ENCODE data around the gene OR6B1. TPM values are rescaled to one million over a fixed set of nuclear protein-coding genes. Genes with fewer than 3 reads are reported as not detected.
A peak's percentile ranks its signal among the peaks of the same experiment; 100 is the strongest.
"Not testable (repeated sequence)": the region's sequence is repeated elsewhere in the genome, so short reads cannot be mapped to it uniquely, and the experiment has no call there.

Gene OR6B1
- total and polyA plus RNA-seq, 5 donors from 2014 or later = not detected

DNA sequence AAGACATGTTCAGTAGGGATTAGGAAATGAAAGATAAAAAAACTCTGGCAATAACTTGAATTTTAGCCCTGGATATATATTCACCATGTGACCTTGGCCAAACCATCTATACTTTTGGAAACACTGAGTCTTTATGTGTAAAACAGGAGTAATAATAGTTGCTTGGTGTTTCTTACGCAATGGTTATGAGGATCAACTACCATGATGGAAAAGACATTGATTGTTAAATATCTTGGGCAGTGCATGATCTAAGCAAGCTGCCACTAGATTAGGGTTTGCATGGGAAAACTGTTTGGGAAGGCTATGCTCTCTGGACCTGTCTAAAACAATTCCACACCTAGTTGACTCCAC is 6.5 kb downstream of the OR6B1 start:
- Histone ChIP-seq H3K9me3 (ENCODE audit: control insufficient read depth in 2 of 2, low read length in 2 of 2) (peaks cover 0 to 11% of the 10 kb centered on the region in 2 experiments), H3K27me3 (ENCODE audit: control insufficient read depth, insufficient read depth, low read length) (peaks cover 2% of the 10 kb centered on the region), H3K27ac (ENCODE audit: insufficient read depth, low read length, poor library complexity, severe bottlenecking) (no peak overlapping the region), H3K4me3 (ENCODE audit: low read depth, low read length) (no peak overlapping the region), H3K36me3 (ENCODE audit: control insufficient read depth, insufficient read depth, low read length) (no peaks in the 10 kb centered on the region), H3K4me1 (ENCODE audit: control insufficient read depth, insufficient read depth, low read length, poor library complexity, severe bottlenecking) (no peaks in the 10 kb centered on the region)
- H3K36me3 Mint-ChIP-seq = no peaks in the 10 kb centered on the region
- ATAC-seq (ENCODE audit: low read depth in 2 of 2) = no peak
- peaks cover 2 to 19% (median 4%) of the 10 kb centered on the region in 7 donors for H3K9me3 Mint-ChIP-seq
- H3K4me3 Mint-ChIP-seq = no peak overlapping the region
- H3K4me1 Mint-ChIP-seq = no peaks in the 10 kb centered on the region
- no peak overlapping the region for H3K27ac Mint-ChIP-seq
- H3K27me3 Mint-ChIP-seq = peaks cover 7% of the 10 kb centered on the region
- DNase-seq = no peak

DNA sequence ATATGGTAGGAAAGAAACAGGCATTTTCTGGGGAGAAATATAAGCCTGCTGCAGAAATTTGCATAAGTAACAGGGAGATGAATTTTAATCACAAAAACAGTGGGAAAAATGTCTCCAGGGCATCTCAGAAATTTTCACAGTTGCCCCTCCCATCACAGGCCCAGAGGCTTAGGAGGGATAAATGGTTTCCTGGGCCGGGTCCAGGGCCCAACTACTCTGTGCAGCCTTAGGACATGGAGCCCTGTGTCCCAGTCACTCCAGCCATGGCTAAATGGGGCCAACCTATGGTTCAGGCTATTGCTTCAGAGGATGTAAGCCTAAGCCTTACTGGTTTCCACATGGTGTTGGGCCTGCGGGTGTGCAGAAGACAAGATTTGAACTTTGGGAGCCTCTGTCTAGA is 9.2 kb downstream of the OR6B1 start:
- no peaks in the 10 kb centered on the region for H3K36me3 ChIP-seq (ENCODE audit: control insufficient read depth, insufficient read depth, low read length)
- H3K4me1 ChIP-seq (ENCODE audit: control insufficient read depth, insufficient read depth, low read length, poor library complexity, severe bottlenecking) = no peaks in the 10 kb centered on the region
- ATAC-seq (ENCODE audit: low read depth in 2 of 2) (no peak), DNase-seq (no peak)
- H3K9me3 ChIP-seq (ENCODE audit: control insufficient read depth in 2 of 2, low read length in 2 of 2) = peaks cover 0 to 11% of the 10 kb centered on the region in 2 experiments
- Mint-ChIP-seq H3K4me3 (no peak overlapping the region), H3K27me3 (peaks cover 7% of the 10 kb centered on the region), H3K27ac (peak overlapping the region in 1 of 3 donors; percentile 27), H3K36me3 (no peaks in the 10 kb centered on the region), H3K9me3 (peaks cover 3 to 19% (median 4%) of the 10 kb centered on the region in 7 donors), H3K4me1 (no peaks in the 10 kb centered on the region)
- H3K27me3 ChIP-seq (ENCODE audit: control insufficient read depth, insufficient read depth, low read length) = peaks cover 2% of the 10 kb centered on the region
- no peak overlapping the region for H3K4me3 ChIP-seq (ENCODE audit: low read depth, low read length)
- H3K27ac ChIP-seq (ENCODE audit: insufficient read depth, low read length, poor library complexity, severe bottlenecking) = no peak overlapping the region

DNA sequence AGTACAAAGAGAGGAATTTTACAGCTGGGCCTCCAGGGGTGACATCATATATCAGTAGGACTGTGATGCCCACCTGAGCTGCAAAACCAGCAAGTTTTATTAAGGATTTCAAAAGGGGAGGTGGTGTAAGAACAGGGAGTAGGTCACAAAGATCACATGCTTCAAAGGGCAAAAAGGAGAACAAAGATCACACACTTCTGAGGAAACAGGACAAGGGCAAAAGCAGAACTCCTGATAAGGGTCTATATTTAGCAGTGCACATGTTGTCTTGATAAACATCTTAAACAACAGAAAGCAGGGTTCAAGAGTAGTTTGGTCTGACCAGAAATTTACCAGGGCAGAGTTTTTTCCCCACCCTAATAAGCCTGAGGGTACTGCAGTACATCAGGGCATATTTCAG is 9.9 kb downstream of the OR6B1 start:
- not testable (repeated sequence) for H3K27ac ChIP-seq (ENCODE audit: insufficient read depth, low read length, poor library complexity, severe bottlenecking); H3K36me3 ChIP-seq (ENCODE audit: control insufficient read depth, insufficient read depth, low read length); ATAC-seq (ENCODE audit: low read depth in 2 of 2); H3K4me1 Mint-ChIP-seq; H3K27ac Mint-ChIP-seq; DNase-seq; H3K4me3 Mint-ChIP-seq; H3K4me3 ChIP-seq (ENCODE audit: low read depth, low read length); H3K27me3 ChIP-seq (ENCODE audit: control insufficient read depth, insufficient read depth, low read length); H3K36me3 Mint-ChIP-seq; H3K4me1 ChIP-seq (ENCODE audit: control insufficient read depth, insufficient read depth, low read length, poor library complexity, severe bottlenecking)
- H3K9me3 ChIP-seq (ENCODE audit: control insufficient read depth in 2 of 2, low read length in 2 of 2) = peaks cover 0 to 11% of the 10 kb centered on the region in 2 experiments
- peaks cover 13% of the 10 kb centered on the region for H3K27me3 Mint-ChIP-seq
- H3K9me3 Mint-ChIP-seq = peaks cover 3 to 19% (median 5%) of the 10 kb centered on the region in 7 donors

DNA sequence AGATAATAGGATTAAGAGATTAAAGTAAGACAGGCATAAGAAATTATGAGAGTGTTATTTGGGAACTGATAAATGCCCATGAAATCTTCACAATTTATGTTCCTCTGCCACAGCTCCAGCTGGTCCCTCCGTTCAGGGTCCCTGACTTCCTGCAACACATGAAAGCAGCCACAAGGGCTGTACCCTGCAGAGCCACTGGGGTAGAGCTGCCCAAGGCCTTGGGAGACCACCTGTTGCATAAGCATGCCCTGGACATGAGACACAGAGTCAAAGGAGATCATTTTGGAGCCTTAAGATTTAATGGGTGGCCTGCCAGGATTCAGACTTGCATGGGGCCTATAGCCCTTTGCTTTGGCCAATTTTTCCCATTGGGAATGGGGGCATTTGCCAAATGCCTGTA is 10.7 kb downstream of the OR6B1 start:
- peaks cover 3 to 19% (median 5%) of the 10 kb centered on the region in 7 donors for H3K9me3 Mint-ChIP-seq
- not testable (repeated sequence) for H3K4me3 Mint-ChIP-seq; H3K4me3 ChIP-seq (ENCODE audit: low read depth, low read length); H3K4me1 Mint-ChIP-seq; ATAC-seq (ENCODE audit: low read depth in 2 of 2); DNase-seq; H3K4me1 ChIP-seq (ENCODE audit: control insufficient read depth, insufficient read depth, low read length, poor library complexity, severe bottlenecking); H3K36me3 Mint-ChIP-seq; H3K27ac Mint-ChIP-seq; H3K36me3 ChIP-seq (ENCODE audit: control insufficient read depth, insufficient read depth, low read length); H3K27ac ChIP-seq (ENCODE audit: insufficient read depth, low read length, poor library complexity, severe bottlenecking); H3K27me3 ChIP-seq (ENCODE audit: control insufficient read depth, insufficient read depth, low read length)
- H3K9me3 ChIP-seq (ENCODE audit: control insufficient read depth in 2 of 2, low read length in 2 of 2) = peaks cover 0 to 11% of the 10 kb centered on the region in 2 experiments
- peaks cover 13% of the 10 kb centered on the region for H3K27me3 Mint-ChIP-seq

DNA sequence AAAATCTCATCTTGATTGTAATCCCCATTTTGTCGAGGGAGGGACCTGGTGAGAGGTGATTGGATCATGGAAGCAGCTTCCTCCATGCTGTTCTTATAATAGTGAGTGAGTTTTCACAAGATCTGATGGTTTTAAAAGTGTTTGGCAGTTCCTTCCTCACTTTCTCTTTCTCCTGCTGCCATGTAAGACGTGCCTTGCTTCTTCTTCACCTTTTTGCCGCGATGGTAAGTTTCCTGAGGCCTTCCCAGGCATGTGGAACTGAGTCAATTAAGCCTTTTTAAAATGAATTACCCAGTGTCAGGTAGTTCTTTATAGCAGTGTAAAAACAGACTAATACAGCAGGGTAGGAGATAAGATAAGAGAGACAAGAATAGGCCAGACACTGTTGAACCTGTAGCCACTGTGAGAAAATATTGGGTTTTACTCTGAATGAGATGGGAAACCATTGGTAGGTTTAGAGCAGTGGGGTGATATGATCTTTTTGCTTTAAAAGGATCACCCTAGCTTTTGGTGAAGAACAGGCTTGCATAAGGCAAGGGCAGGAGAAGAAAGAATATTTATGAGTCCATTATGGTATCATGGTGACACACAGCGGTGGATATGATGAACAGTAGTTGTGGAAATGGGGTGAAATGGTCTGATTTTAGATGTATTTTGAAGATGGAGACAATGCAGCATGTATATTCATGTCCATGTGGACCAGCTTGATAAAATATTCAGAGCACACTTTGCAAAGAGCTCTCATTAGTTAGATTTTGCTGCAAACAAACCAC is 11.5 kb downstream of the OR6B1 start:
- H3K4me3 Mint-ChIP-seq = no peak overlapping the region
- ATAC-seq (ENCODE audit: low read depth in 2 of 2) (no peak), DNase-seq (no peak)
- Histone ChIP-seq H3K9me3 (ENCODE audit: control insufficient read depth in 2 of 2, low read length in 2 of 2) (peaks cover 0 to 11% of the 10 kb centered on the region in 2 experiments), H3K4me3 (ENCODE audit: low read depth, low read length) (no peak overlapping the region), H3K36me3 (ENCODE audit: control insufficient read depth, insufficient read depth, low read length) (no peaks in the 10 kb centered on the region), H3K27ac (ENCODE audit: insufficient read depth, low read length, poor library complexity, severe bottlenecking) (no peak overlapping the region), H3K4me1 (ENCODE audit: control insufficient read depth, insufficient read depth, low read length, poor library complexity, severe bottlenecking) (no peaks in the 10 kb centered on the region), H3K27me3 (ENCODE audit: control insufficient read depth, insufficient read depth, low read length) (no peaks in the 10 kb centered on the region)
- H3K4me1 Mint-ChIP-seq = no peaks in the 10 kb centered on the region
- peaks cover 3 to 19% (median 5%) of the 10 kb centered on the region in 7 donors for H3K9me3 Mint-ChIP-seq
- H3K27ac Mint-ChIP-seq = no peak overlapping the region
- no peaks in the 10 kb centered on the region for H3K36me3 Mint-ChIP-seq
- peaks cover 13% of the 10 kb centered on the region for H3K27me3 Mint-ChIP-seq

DNA sequence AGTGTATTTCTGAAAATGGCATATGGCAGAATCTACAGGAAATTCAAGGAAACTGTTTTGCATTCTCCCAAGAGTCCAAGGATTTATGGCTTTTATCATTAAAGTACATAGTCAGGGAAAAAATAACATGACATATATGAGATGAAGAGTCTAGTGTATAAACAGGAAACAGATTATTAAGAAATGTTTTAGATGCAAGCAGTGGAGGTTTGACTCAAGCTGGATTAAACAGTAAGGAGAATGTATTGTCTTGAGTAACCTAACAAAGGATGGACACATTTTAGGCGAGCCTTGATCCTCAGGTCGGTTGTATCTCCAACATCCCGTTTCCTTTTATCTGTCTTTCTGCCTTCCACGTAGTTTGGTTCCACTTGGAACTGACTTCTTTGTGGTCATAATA is 17.9 kb downstream of the OR6B1 start:
- Mint-ChIP-seq H3K9me3 (peaks cover 0 to 3% (median 0%) of the 10 kb centered on the region in 7 donors), H3K4me1 (no peaks in the 10 kb centered on the region), H3K27me3 (peaks cover 10% of the 10 kb centered on the region), H3K36me3 (no peaks in the 10 kb centered on the region), H3K4me3 (no peak overlapping the region), H3K27ac (no peak overlapping the region)
- H3K4me3 ChIP-seq (ENCODE audit: low read depth, low read length) = no peak overlapping the region
- peaks cover 1% of the 10 kb centered on the region for H3K27me3 ChIP-seq (ENCODE audit: control insufficient read depth, insufficient read depth, low read length)
- no peak overlapping the region for H3K27ac ChIP-seq (ENCODE audit: insufficient read depth, low read length, poor library complexity, severe bottlenecking)
- ATAC-seq (ENCODE audit: low read depth in 2 of 2) (no peak), DNase-seq (no peak)
- no peaks in the 10 kb centered on the region for H3K9me3 ChIP-seq (ENCODE audit: control insufficient read depth in 2 of 2, low read length in 2 of 2)
- H3K36me3 ChIP-seq (ENCODE audit: control insufficient read depth, insufficient read depth, low read length) = no peaks in the 10 kb centered on the region
- H3K4me1 ChIP-seq (ENCODE audit: control insufficient read depth, insufficient read depth, low read length, poor library complexity, severe bottlenecking) = no peaks in the 10 kb centered on the region

DNA sequence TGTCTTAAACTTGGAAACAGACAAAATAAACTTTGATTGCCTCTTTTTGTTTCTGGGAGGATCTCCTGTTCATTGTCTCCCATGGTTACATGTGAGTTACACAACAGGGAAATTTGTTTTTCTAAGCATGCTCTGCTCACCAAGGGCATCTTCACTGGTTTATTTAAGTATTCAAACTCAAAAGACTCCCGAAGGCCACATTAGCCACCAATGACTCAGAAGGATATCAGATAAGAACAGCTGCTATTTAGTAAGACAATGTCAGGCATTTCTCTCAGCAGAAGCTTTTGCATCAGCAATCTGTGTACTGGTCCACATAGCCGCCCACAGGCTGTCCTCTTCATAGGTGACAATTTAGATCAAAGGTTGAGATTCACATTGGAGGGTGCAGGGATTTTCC is 19.3 kb downstream of the OR6B1 start:
- Histone ChIP-seq H3K9me3 (ENCODE audit: control insufficient read depth in 2 of 2, low read length in 2 of 2) (no peaks in the 10 kb centered on the region), H3K36me3 (ENCODE audit: control insufficient read depth, insufficient read depth, low read length) (no peaks in the 10 kb centered on the region), H3K4me3 (ENCODE audit: low read depth, low read length) (no peak overlapping the region), H3K27me3 (ENCODE audit: control insufficient read depth, insufficient read depth, low read length) (peaks cover 1% of the 10 kb centered on the region), H3K27ac (ENCODE audit: insufficient read depth, low read length, poor library complexity, severe bottlenecking) (no peak overlapping the region), H3K4me1 (ENCODE audit: control insufficient read depth, insufficient read depth, low read length, poor library complexity, severe bottlenecking) (no peaks in the 10 kb centered on the region)
- Mint-ChIP-seq H3K4me3 (no peak overlapping the region), H3K27me3 (peaks cover 10% of the 10 kb centered on the region), H3K36me3 (no peaks in the 10 kb centered on the region), H3K4me1 (no peaks in the 10 kb centered on the region), H3K9me3 (peaks cover 0 to 2% (median 0%) of the 10 kb centered on the region in 7 donors), H3K27ac (no peak overlapping the region)
- DNase-seq = no peak
- no peak for ATAC-seq (ENCODE audit: low read depth in 2 of 2)

DNA sequence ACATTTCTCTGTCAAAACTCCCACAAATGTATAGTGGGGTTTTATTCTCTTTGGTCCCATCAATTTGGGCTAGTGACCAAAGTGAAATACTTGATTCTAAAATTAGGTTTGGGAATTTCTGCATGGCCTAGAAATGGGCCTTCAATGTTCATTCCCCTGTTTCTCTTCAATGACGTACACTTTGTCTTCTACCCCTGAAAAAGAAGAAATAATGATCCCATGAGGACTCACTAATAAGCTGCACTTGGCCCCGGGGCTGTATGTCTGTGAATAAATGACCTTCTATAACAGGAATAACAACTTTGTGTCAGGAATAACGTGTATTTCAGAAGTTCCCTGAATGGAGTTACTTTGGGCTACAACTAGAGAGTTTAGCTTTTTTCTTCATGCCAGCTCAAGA is 20.2 kb downstream of the OR6B1 start:
- Mint-ChIP-seq H3K36me3 (no peaks in the 10 kb centered on the region), H3K9me3 (peaks cover 0 to 2% (median 0%) of the 10 kb centered on the region in 7 donors), H3K4me1 (no peaks in the 10 kb centered on the region), H3K4me3 (no peak overlapping the region), H3K27ac (no peak overlapping the region), H3K27me3 (peaks cover 4% of the 10 kb centered on the region)
- H3K27me3 ChIP-seq (ENCODE audit: control insufficient read depth, insufficient read depth, low read length) = peaks cover 1% of the 10 kb centered on the region
- no peak overlapping the region for H3K27ac ChIP-seq (ENCODE audit: insufficient read depth, low read length, poor library complexity, severe bottlenecking)
- H3K4me3 ChIP-seq (ENCODE audit: low read depth, low read length) = no peak overlapping the region
- no peak for DNase-seq
- H3K36me3 ChIP-seq (ENCODE audit: control insufficient read depth, insufficient read depth, low read length) = no peaks in the 10 kb centered on the region
- no peak for ATAC-seq (ENCODE audit: low read depth in 2 of 2)
- no peaks in the 10 kb centered on the region for H3K4me1 ChIP-seq (ENCODE audit: control insufficient read depth, insufficient read depth, low read length, poor library complexity, severe bottlenecking)
- H3K9me3 ChIP-seq (ENCODE audit: control insufficient read depth in 2 of 2, low read length in 2 of 2) = no peaks in the 10 kb centered on the region

Data from CD4-positive, CD25-positive, alpha-beta regulatory T cell (primary cell).